Mucosa of descending colon (tissue), 3 donors: ENCODE measurements around the gene RNF34. TPM values are rescaled to one million over a fixed set of nuclear protein-coding genes. Genes with fewer than 3 reads are reported as not detected.

Source experiments
- ATAC-seq: fragments of 200-7000 bp; cut with Tn5 transposase; one replicate; pipeline ENCODE4 v1.9.1; 2020; ENCODE audit warnings: mild to moderate bottlenecking, moderate library complexity
- DNase-seq, 3 donors: peaks; one replicate each; pipeline ENCODE4 v3.0.0-alpha.2; 2020
- H3K36me3 ChIP-seq: fragments of 200-600 bp; one replicate; pipeline ENCODE4 v1.8.0; 2021; ENCODE audit warnings: low read depth, mild to moderate bottlenecking
- H3K4me1 ChIP-seq: fragments of 200-600 bp; one replicate; pipeline ENCODE4 v1.8.0; 2021; ENCODE audit warnings: low read depth, mild to moderate bottlenecking
- H3K4me3 ChIP-seq: fragments of 200-600 bp; one replicate; pipeline ENCODE4 v1.8.0; 2021; ENCODE audit warnings: mild to moderate bottlenecking
- H3K9me3 ChIP-seq: fragments of 200-600 bp; one replicate; pipeline ENCODE4 v1.8.0; 2021; ENCODE audit warnings: mild to moderate bottlenecking
- CTCF ChIP-seq: fragments of 200-600 bp; IDR thresholded peaks from one replicate; pipeline ENCODE4 v1.8.0; 2022; ENCODE audit warnings: antibody characterized with exemption, mild to moderate bottlenecking
- intact Hi-C, 2 donors: fragments of 100-400 bp; cut with DNase I in 1 of 2; cut with micrococcal nuclease in 1 of 2; formaldehyde crosslinking; loops; one replicate each; pipeline versions ENCODE4 v1.11.0 to v1.11.1; 2022; cut with DNase I, micrococcal nuclease
- total RNA-seq, 3 donors: library from RNA; stranded (reverse); fragmentation: NEBNext Ultra II Directional in 2 of 3; extraction: Animal tissue kit (Norgen Biotek cat#: 25700) in 2 of 3; gene quantifications; one replicate each; pipeline versions ENCODE4 v1.2.1 to v1.2.4, GENCODE V29; 2021 to 2023
- donor health status: DM: no; HTN: no; CAD: no; lungs with moderate emphysema.
- donor health status: DM: no; HTN: no; CAD: no.
- donor health status: DM: no; HTN: yes; CAD: no.

The RNF34 gene
- total RNA-seq, 3 donors from 2014 or later = 44.4 to 50.8 (median 46.8) TPM

- no peak for TF ChIP-seq CTCF
- Histone ChIP-seq H3K4me1 (peaks cover 11% of the 10 kb centered on the region), H3K4me3 (peak overlapping the region; percentile 50), H3K36me3 (no peaks in the 10 kb centered on the region), H3K9me3 (no peaks in the 10 kb centered on the region)
- peak; percentile 8 for ATAC-seq
- peak; percentile 34 to 67 (median 63) for DNase-seq
- intact Hi-C loops = no loop called here
Measured at GRCh38 chr12:121465921-121466793, 66.2 kb downstream of the RNF34 start.

GRCh38 chr12:121466794-121467637, 67.1 kb downstream of the RNF34 start:
- intact Hi-C loops = no loop called here
- Histone ChIP-seq H3K4me1 (peaks cover 11% of the 10 kb centered on the region), H3K36me3 (no peaks in the 10 kb centered on the region), H3K9me3 (no peaks in the 10 kb centered on the region), H3K4me3 (peak overlapping the region; percentile 50)
- peak; percentile 95 for ATAC-seq
- DNase-seq = peak; percentile 91 to 95 (median 94)
- TF ChIP-seq CTCF = no peak

GRCh38 chr12:121467638-121468498, 68.0 kb downstream of the RNF34 start:
- intact Hi-C loops = no loop called here
- H3K36me3 ChIP-seq = no peaks in the 10 kb centered on the region
- no peak for TF ChIP-seq CTCF
- no peaks in the 10 kb centered on the region for H3K9me3 ChIP-seq
- no peak overlapping the region for H3K4me3 ChIP-seq
- H3K4me1 ChIP-seq = peaks cover 11% of the 10 kb centered on the region
- DNase-seq = no peak
- ATAC-seq = peak; percentile 12

GRCh38 chr12:121468499-121468801, 68.5 kb downstream of the RNF34 start:
- H3K4me3 ChIP-seq = no peak overlapping the region
- H3K36me3 ChIP-seq = no peaks in the 10 kb centered on the region
- H3K4me1 ChIP-seq = peaks cover 11% of the 10 kb centered on the region
- TF ChIP-seq CTCF = no peak
- no peaks in the 10 kb centered on the region for H3K9me3 ChIP-seq
- intact Hi-C loops = no loop called here
- no peak for DNase-seq
- no peak for ATAC-seq

GRCh38 chr12:121470751-121471150, 70.8 kb downstream of the RNF34 start:
- Histone ChIP-seq H3K4me3 (no peak overlapping the region), H3K9me3 (no peaks in the 10 kb centered on the region), H3K4me1 (peaks cover 4% of the 10 kb centered on the region), H3K36me3 (no peaks in the 10 kb centered on the region)
- ATAC-seq = no peak
- intact Hi-C loops = no loop called here
- DNase-seq = no peak
- no peak for TF ChIP-seq CTCF
